Measurements from ENCODE around the gene RAB23.

The RAB23 gene

GRCh38 chr6:57198926-57199636 is 23.0 kb downstream of the RAB23 start:
- no peak overlapping the region for H3K4me3 ChIP-seq (ENCODE audit: low read length)
- DNase-seq (ENCODE audit: low read depth, low spot score): no peak

GRCh38 chr6:57195457-57195856 is 26.6 kb downstream of the RAB23 start:
- H3K4me3 ChIP-seq (ENCODE audit: low read length): no peak overlapping the region
- no peak for DNase-seq (ENCODE audit: low read depth, low spot score)

- H3K4me3 ChIP-seq (ENCODE audit: low read length): no peak overlapping the region
- no peak for DNase-seq (ENCODE audit: low read depth, low spot score)
Measured at GRCh38 chr6:57193177-57193576, 28.9 kb downstream of the RAB23 start.

- no peak for DNase-seq (ENCODE audit: low read depth, low spot score)
- H3K4me3 ChIP-seq (ENCODE audit: low read length): no peak overlapping the region
Measured at GRCh38 chr6:57190140-57190539, 32.0 kb downstream of the RAB23 start.

GRCh38 chr6:57183336-57183735 is 38.8 kb downstream of the RAB23 start:
- peak; percentile 39 for DNase-seq (ENCODE audit: low read depth, low spot score)

GRCh38 chr6:57182017-57182432 is 40.1 kb downstream of the RAB23 start:
- no peak for DNase-seq (ENCODE audit: low read depth, low spot score)

More at GRCh38 chr6:57183336-57183735, 38.8 kb downstream of the RAB23 start:
- H3K4me3 ChIP-seq (ENCODE audit: low read length): no peak overlapping the region

GRCh38 chr6:57180596-57180995 is 41.5 kb downstream of the RAB23 start:
- no peak for DNase-seq (ENCODE audit: low read depth, low spot score)
- H3K4me3 ChIP-seq (ENCODE audit: low read length): no peak overlapping the region

More at GRCh38 chr6:57182017-57182432, 40.1 kb downstream of the RAB23 start:
- no peak overlapping the region for H3K4me3 ChIP-seq (ENCODE audit: low read length)

- DNase-seq (ENCODE audit: low read depth, low spot score): no peak
- no peak overlapping the region for H3K4me3 ChIP-seq (ENCODE audit: low read length)
Measured at GRCh38 chr6:57177545-57178265, 44.4 kb downstream of the RAB23 start.

GRCh38 chr6:57174511-57174907 is 47.6 kb downstream of the RAB23 start:
- no peak for DNase-seq (ENCODE audit: low read depth, low spot score)
- H3K4me3 ChIP-seq (ENCODE audit: low read length): no peak overlapping the region; the same call in 1 of the 2 replicates

GRCh38 chr6:57173886-57174510 is 48.1 kb downstream of the RAB23 start:
- peak overlapping the region; percentile 68 for H3K4me3 ChIP-seq (ENCODE audit: low read length)
- no peak for DNase-seq (ENCODE audit: low read depth, low spot score)

GRCh38 chr6:57173056-57173885 is 48.8 kb downstream of the RAB23 start:
- DNase-seq (ENCODE audit: low read depth, low spot score): no peak

GRCh38 chr6:57172136-57173055 is 49.7 kb downstream of the RAB23 start, which contains the start of gene BAG2:
Gene BAG2 (plus strand): TSS chr6:57172326. CDS start chr6:57172698, 372 bp downstream.
- H3K4me3 ChIP-seq (ENCODE audit: low read length): peak within 1 kb of the TSS; percentile 68
- peak; percentile 87 for DNase-seq (ENCODE audit: low read depth, low spot score)

More at GRCh38 chr6:57173056-57173885, 48.8 kb downstream of the RAB23 start:
- peak overlapping the region; percentile 68 for H3K4me3 ChIP-seq (ENCODE audit: low read length)

- no peak overlapping the region for H3K4me3 ChIP-seq (ENCODE audit: low read length)
- DNase-seq (ENCODE audit: low read depth, low spot score): no peak
Measured at GRCh38 chr6:57165080-57165479, 57.0 kb downstream of the RAB23 start.

- DNase-seq (ENCODE audit: low read depth, low spot score): no peak
- H3K4me3 ChIP-seq (ENCODE audit: low read length): no peak overlapping the region
Measured at GRCh38 chr6:57163956-57164355, 58.2 kb downstream of the RAB23 start.

- no peak for DNase-seq (ENCODE audit: low read depth, low spot score)
- H3K4me3 ChIP-seq (ENCODE audit: low read length): no peak overlapping the region
Measured at GRCh38 chr6:57162516-57162915, 59.6 kb downstream of the RAB23 start.

GRCh38 chr6:57162028-57162427 is 60.1 kb downstream of the RAB23 start:
- no peak overlapping the region for H3K4me3 ChIP-seq (ENCODE audit: low read length)
- no peak for DNase-seq (ENCODE audit: low read depth, low spot score)

GRCh38 chr6:57159127-57159526 is 63.0 kb downstream of the RAB23 start:
- H3K4me3 ChIP-seq (ENCODE audit: low read length): no peak overlapping the region
- DNase-seq (ENCODE audit: low read depth, low spot score): no peak

- H3K4me3 ChIP-seq (ENCODE audit: low read length): no peak overlapping the region
- no peak for DNase-seq (ENCODE audit: low read depth, low spot score)
Measured at GRCh38 chr6:57158658-57159057, 63.4 kb downstream of the RAB23 start.
